ENCODE measurements around the gene BABAM2.

GRCh38 chr2:28320371-28320770 lies 429.8 kb downstream of the BABAM2 start:
- TF ChIP-seq EZH2phosphoT487 (IDR thresholded peaks at IDR 0.05; ENCODE audit: insufficient read depth, low read depth): no peak
- no peak for TF ChIP-seq EZH2 (IDR thresholded peaks at IDR 0.05; ENCODE audit: insufficient read depth, poor library complexity, severe bottlenecking)
